Panc1 (cell line): ENCODE data around the gene ORC3.

ENCODE experiments used
- POLR2AphosphoS5 ChIP-seq: IDR thresholded peaks from 2 replicates; pipeline ENCODE4 v1.6.1; 2012; ENCODE audit warnings: mild to moderate bottlenecking, low read depth, low read length, moderate library complexity
- SIN3A ChIP-seq: IDR thresholded peaks from 2 replicates; pipeline ENCODE4 v1.6.1; 2012; ENCODE audit warnings: low read depth, mild to moderate bottlenecking, low read length, moderate library complexity, borderline replicate concordance; ENCODE audit not compliant: insufficient read depth
- TCF7L2 ChIP-seq: IDR thresholded peaks from 2 replicates; pipeline ENCODE4 v1.6.1; 2011; ENCODE audit warnings: mild to moderate bottlenecking, low read depth, low read length, inconsistent platforms
- TF ChIP-seq, protein P1 (sequence below): fragments of 450-650 bp; IDR thresholded peaks from 2 replicates; pipeline ENCODE4 v1.5.1; 2017; ENCODE audit warnings: mild to moderate bottlenecking
- TF ChIP-seq, protein P2 (sequence below), 2 experiments: IDR thresholded peaks; 2 replicates each; pipeline ENCODE4 v1.6.1; 2011 to 2012; ENCODE audit warnings: low read depth in 2 of 2, control low read depth in 1 of 2, low read length in 1 of 2, mild to moderate bottlenecking in 1 of 2, moderate library complexity in 1 of 2; ENCODE audit not compliant: insufficient read depth in 1 of 2

DNA sequence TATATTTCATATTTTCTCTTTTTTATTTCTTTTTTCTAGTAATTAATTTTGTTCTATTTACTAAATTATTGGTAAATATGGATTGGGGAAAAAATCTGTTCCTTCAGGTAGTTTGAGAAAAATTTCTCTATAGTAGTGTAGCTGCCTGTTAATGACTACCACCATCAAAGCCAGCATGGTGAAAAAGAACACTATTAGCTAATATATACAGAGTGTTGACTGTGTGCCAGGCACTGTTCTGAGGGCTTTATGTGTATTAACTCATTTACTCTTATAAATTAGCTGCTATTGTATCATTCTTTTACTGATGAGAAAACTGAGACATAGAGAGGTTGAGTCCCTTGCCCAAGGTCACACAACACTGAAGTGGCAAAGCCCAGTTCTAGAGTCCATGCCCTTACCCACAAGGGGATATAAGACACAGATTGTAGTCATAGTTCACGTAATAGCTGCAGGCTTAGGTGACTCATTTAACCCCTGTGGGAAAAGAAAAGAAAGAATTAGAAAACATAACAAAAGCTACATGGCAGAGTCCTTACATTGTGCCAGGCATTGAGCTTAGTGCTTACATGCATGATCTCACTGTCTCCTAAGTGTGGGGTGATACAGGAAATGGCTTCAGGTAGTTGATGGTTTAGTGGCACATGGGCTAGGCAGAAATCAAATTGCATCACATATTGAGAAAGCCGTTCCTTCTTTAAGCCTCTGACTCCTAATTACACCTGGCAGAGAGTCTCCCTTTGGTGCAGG, 124.3 kb downstream of the ORC3 start:
- no peak for TF ChIP-seq TCF7L2
- TF ChIP-seq, protein P1, sequence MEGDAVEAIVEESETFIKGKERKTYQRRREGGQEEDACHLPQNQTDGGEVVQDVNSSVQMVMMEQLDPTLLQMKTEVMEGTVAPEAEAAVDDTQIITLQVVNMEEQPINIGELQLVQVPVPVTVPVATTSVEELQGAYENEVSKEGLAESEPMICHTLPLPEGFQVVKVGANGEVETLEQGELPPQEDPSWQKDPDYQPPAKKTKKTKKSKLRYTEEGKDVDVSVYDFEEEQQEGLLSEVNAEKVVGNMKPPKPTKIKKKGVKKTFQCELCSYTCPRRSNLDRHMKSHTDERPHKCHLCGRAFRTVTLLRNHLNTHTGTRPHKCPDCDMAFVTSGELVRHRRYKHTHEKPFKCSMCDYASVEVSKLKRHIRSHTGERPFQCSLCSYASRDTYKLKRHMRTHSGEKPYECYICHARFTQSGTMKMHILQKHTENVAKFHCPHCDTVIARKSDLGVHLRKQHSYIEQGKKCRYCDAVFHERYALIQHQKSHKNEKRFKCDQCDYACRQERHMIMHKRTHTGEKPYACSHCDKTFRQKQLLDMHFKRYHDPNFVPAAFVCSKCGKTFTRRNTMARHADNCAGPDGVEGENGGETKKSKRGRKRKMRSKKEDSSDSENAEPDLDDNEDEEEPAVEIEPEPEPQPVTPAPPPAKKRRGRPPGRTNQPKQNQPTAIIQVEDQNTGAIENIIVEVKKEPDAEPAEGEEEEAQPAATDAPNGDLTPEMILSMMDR = no peak
- TF ChIP-seq, protein P2, sequence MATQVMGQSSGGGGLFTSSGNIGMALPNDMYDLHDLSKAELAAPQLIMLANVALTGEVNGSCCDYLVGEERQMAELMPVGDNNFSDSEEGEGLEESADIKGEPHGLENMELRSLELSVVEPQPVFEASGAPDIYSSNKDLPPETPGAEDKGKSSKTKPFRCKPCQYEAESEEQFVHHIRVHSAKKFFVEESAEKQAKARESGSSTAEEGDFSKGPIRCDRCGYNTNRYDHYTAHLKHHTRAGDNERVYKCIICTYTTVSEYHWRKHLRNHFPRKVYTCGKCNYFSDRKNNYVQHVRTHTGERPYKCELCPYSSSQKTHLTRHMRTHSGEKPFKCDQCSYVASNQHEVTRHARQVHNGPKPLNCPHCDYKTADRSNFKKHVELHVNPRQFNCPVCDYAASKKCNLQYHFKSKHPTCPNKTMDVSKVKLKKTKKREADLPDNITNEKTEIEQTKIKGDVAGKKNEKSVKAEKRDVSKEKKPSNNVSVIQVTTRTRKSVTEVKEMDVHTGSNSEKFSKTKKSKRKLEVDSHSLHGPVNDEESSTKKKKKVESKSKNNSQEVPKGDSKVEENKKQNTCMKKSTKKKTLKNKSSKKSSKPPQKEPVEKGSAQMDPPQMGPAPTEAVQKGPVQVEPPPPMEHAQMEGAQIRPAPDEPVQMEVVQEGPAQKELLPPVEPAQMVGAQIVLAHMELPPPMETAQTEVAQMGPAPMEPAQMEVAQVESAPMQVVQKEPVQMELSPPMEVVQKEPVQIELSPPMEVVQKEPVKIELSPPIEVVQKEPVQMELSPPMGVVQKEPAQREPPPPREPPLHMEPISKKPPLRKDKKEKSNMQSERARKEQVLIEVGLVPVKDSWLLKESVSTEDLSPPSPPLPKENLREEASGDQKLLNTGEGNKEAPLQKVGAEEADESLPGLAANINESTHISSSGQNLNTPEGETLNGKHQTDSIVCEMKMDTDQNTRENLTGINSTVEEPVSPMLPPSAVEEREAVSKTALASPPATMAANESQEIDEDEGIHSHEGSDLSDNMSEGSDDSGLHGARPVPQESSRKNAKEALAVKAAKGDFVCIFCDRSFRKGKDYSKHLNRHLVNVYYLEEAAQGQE (IDR thresholded peaks at IDR 0.05; ENCODE audit: insufficient read depth in 1 of 2, low read depth in 2 of 2, low read length in 1 of 2) = no peak
- no peak for TF ChIP-seq SIN3A
- TF ChIP-seq POLR2AphosphoS5 = no peak
